HL-60 (cell line): ENCODE results near the gene CRYM.

Source experiments
- DNase-seq, 2 experiments: peaks; one replicate each; pipeline ENCODE4 v3.0.0-alpha.2; 2010 to 2020; ENCODE audit warnings: low read depth in 1 of 2, low spot score in 1 of 2
- H3K27ac ChIP-seq: fragments of 250-450 bp; sonication (Bioruptor Pico); replicated peaks from 2 replicates; pipeline ENCODE4 v1.5.1; 2020; ENCODE audit warnings: mild to moderate bottlenecking, moderate library complexity
- H3K27me3 ChIP-seq: fragments of 250-450 bp; sonication (Bioruptor Pico); 2 replicates; pipeline ENCODE4 v1.5.1; 2021; ENCODE audit warnings: mild to moderate bottlenecking, moderate library complexity; ENCODE audit not compliant: insufficient read depth, poor library complexity, severe bottlenecking
- H3K4me3 ChIP-seq: replicated peaks from 2 replicates; pipeline ENCODE4 v1.5.1; 2011; ENCODE audit warnings: mild to moderate bottlenecking, control low read depth, low read length; ENCODE audit not compliant: insufficient read depth
- GABPA ChIP-seq: IDR thresholded peaks from 2 replicates; pipeline ENCODE4 v1.6.1; 2012; ENCODE audit warnings: low read depth
- POLR2AphosphoS5 ChIP-seq: IDR thresholded peaks from 2 replicates; pipeline ENCODE4 v1.6.1; 2012; ENCODE audit warnings: low read depth
- SPI1 ChIP-seq: IDR thresholded peaks from 2 replicates; pipeline ENCODE4 v1.6.1; 2012; ENCODE audit warnings: low read depth, mild to moderate bottlenecking, borderline replicate concordance
- TF ChIP-seq, protein P1 (sequence below): IDR thresholded peaks from 2 replicates; pipeline ENCODE4 v1.6.1; 2012; ENCODE audit warnings: low read depth; ENCODE audit not compliant: insufficient replicate concordance
- TF ChIP-seq, protein P2 (sequence below): IDR thresholded peaks from one replicate; pipeline ENCODE4 v1.5.1; 2011; ENCODE audit warnings: low read length, control low read depth, inconsistent platforms; ENCODE audit not compliant: insufficient read depth

The CRYM gene

DNA sequence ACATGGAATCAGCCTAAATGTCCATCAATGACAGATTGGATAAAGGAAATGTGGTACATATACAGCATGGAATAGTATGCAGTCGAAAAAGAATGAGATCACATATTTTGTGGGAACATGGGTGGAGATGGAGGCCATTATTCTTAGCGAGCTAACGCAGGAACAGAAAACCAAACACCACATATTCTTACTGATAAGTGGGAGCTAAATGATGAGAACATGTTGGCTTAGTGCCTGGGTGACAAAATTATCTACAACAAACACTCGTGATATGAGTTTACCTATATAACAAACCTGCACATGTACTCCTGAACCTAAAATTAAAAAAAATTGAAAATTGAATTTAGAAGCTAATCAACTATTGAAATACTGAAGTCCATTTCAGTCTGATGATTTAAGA lies 38.4 kb downstream of the CRYM start:
- H3K27me3 ChIP-seq = peaks cover 2% of the 10 kb centered on the region
- no peak overlapping the region for H3K27ac ChIP-seq
- H3K4me3 ChIP-seq = no peak overlapping the region
- TF ChIP-seq, protein P1, sequence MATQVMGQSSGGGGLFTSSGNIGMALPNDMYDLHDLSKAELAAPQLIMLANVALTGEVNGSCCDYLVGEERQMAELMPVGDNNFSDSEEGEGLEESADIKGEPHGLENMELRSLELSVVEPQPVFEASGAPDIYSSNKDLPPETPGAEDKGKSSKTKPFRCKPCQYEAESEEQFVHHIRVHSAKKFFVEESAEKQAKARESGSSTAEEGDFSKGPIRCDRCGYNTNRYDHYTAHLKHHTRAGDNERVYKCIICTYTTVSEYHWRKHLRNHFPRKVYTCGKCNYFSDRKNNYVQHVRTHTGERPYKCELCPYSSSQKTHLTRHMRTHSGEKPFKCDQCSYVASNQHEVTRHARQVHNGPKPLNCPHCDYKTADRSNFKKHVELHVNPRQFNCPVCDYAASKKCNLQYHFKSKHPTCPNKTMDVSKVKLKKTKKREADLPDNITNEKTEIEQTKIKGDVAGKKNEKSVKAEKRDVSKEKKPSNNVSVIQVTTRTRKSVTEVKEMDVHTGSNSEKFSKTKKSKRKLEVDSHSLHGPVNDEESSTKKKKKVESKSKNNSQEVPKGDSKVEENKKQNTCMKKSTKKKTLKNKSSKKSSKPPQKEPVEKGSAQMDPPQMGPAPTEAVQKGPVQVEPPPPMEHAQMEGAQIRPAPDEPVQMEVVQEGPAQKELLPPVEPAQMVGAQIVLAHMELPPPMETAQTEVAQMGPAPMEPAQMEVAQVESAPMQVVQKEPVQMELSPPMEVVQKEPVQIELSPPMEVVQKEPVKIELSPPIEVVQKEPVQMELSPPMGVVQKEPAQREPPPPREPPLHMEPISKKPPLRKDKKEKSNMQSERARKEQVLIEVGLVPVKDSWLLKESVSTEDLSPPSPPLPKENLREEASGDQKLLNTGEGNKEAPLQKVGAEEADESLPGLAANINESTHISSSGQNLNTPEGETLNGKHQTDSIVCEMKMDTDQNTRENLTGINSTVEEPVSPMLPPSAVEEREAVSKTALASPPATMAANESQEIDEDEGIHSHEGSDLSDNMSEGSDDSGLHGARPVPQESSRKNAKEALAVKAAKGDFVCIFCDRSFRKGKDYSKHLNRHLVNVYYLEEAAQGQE = no peak
- no peak for TF ChIP-seq GABPA
- TF ChIP-seq, protein P2, sequence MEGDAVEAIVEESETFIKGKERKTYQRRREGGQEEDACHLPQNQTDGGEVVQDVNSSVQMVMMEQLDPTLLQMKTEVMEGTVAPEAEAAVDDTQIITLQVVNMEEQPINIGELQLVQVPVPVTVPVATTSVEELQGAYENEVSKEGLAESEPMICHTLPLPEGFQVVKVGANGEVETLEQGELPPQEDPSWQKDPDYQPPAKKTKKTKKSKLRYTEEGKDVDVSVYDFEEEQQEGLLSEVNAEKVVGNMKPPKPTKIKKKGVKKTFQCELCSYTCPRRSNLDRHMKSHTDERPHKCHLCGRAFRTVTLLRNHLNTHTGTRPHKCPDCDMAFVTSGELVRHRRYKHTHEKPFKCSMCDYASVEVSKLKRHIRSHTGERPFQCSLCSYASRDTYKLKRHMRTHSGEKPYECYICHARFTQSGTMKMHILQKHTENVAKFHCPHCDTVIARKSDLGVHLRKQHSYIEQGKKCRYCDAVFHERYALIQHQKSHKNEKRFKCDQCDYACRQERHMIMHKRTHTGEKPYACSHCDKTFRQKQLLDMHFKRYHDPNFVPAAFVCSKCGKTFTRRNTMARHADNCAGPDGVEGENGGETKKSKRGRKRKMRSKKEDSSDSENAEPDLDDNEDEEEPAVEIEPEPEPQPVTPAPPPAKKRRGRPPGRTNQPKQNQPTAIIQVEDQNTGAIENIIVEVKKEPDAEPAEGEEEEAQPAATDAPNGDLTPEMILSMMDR = no peak
- DNase-seq = no peak

DNA sequence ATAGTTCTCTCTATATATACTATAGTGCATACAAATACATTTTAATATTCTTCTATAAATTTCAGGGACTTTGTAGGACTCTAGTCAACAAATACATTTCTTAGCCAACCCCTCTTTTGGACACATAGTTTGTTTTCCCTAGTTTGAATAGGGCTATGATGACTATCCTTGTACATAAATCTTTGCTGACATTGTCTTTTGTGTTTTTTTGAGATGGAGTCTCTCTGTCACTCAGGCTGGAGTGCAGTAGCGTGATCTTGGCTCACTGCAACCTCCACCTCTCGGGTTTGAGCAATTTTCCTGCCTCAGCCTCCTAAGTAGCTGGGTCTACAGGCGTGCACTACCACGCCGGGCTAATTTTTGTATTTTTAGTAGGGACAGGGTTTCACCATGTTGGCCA lies 41.3 kb downstream of the CRYM start:
- no peak for DNase-seq
- TF ChIP-seq SPI1 (no peak), GABPA (no peak), POLR2AphosphoS5 (no peak)
- TF ChIP-seq, protein P1 = no peak
- TF ChIP-seq, protein P2 = no peak
- Histone ChIP-seq H3K4me3 (no peak overlapping the region), H3K27me3 (peaks cover 2% of the 10 kb centered on the region), H3K27ac (no peak overlapping the region)

DNA sequence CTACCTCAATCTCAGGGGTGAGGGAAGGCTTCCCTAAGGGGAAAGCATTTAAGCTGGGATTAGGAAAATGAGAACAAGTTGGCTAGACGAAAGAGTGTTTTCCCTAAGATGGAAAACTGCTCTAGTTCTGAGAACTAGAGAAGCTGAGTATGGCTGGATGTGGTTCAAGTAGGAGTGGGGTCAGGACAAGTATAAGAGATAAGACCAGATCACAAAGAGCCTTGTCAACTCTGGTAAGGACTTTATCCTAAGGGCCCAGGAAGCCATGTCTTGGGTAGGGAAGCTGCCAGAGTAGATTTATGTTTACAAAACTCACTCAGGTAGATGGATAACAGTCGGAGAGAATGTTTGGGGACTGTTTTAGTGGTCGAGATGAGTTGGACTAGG lies 42.9 kb downstream of the CRYM start:
- DNase-seq = no peak
- TF ChIP-seq SPI1 = no peak
- no peak for TF ChIP-seq GABPA
- TF ChIP-seq, protein P1 = no peak
- no peak for TF ChIP-seq POLR2AphosphoS5
- TF ChIP-seq, protein P2 = no peak
- H3K27ac ChIP-seq = no peak overlapping the region
- peaks cover 2% of the 10 kb centered on the region for H3K27me3 ChIP-seq
- H3K4me3 ChIP-seq = no peak overlapping the region
